SK-N-SH (cell line): ENCODE measurements around the gene MBD4. TPM values are rescaled to one million over a fixed set of nuclear protein-coding genes. Genes with fewer than 3 reads are reported as not detected.

ENCODE experiments used
- CTCF ChIA-PET: fragments of 300-600, 350-600 bp; formaldehyde crosslinking; extraction: SDS; loops from one replicate; lab custom pipeline; 2021; lab: Yijun Ruan, JAX
- POLR2A ChIA-PET: fragments of 350-600 bp; sonication (Branson Sonifier 250); formaldehyde crosslinking; extraction: SDS; loops from one replicate; lab custom pipeline; 2020; ENCODE audit warnings: antibody characterized with exemption, inconsistent platforms; lab: Yijun Ruan, JAX
- DNase-seq: peaks from one replicate; pipeline ENCODE4 v3.0.0; 2012
- H2AFZ ChIP-seq: fragments of 200-600 bp; sonication (generic); 2 replicates; pipeline ENCODE4 v1.8.1; 2016; ENCODE audit warnings: antibody characterized with exemption, mild to moderate bottlenecking, low read depth
- H3F3A ChIP-seq: fragments of 200-600 bp; sonication (generic); replicated peaks from 2 replicates; pipeline ENCODE3; 2016; ENCODE audit warnings: antibody characterized with exemption, mild to moderate bottlenecking; ENCODE audit not compliant: insufficient read depth
- H3K27ac ChIP-seq, 2 experiments: fragments of 200-500 bp in 1 of 2; fragments of 200-600 bp in 1 of 2; sonication (Bioruptor generic) in 1 of 2; sonication (generic), shearing (Covaris generic) in 1 of 2; 2 replicates each; pipeline versions ENCODE4 v1.5.1 to v1.6.1; 2014 to 2016; ENCODE audit warnings: low read depth in 2 of 2, inconsistent platforms in 1 of 2, low read length in 1 of 2, mild to moderate bottlenecking in 1 of 2, mixed read lengths in 1 of 2
- H3K27me3 ChIP-seq: fragments of 200-600 bp; sonication (generic), shearing (Covaris generic); 2 replicates; pipeline ENCODE4 v1.6.1; 2016; ENCODE audit warnings: mixed run types; ENCODE audit not compliant: insufficient read depth
- H3K36me3 ChIP-seq, 2 experiments: fragments of 200-500 bp in 1 of 2; fragments of 200-600 bp in 1 of 2; sonication (Bioruptor generic) in 1 of 2; sonication (generic) in 1 of 2; replicated peaks in 1 of 2; 2 replicates each; pipeline versions ENCODE3 to v1.5.1; 2014 to 2016; ENCODE audit warnings: low read length in 1 of 2, mild to moderate bottlenecking in 1 of 2; ENCODE audit not compliant: insufficient read depth in 2 of 2, control insufficient read depth in 1 of 2
- H3K4me1 ChIP-seq, 2 experiments: fragments of 200-500 bp in 1 of 2; fragments of 200-600 bp in 1 of 2; sonication (Bioruptor generic) in 1 of 2; sonication (generic), shearing (Covaris generic) in 1 of 2; 2 replicates each; pipeline versions ENCODE4 v1.5.1 to v1.6.1; 2014 to 2016; ENCODE audit warnings: low read depth in 1 of 2, low read length in 1 of 2, mixed run types in 1 of 2; ENCODE audit not compliant: insufficient read depth in 2 of 2, control insufficient read depth in 1 of 2
- H3K4me2 ChIP-seq: fragments of 200-600 bp; sonication (generic), shearing (Covaris generic); 2 replicates; pipeline ENCODE4 v1.6.1; 2017; ENCODE audit warnings: mixed run types
- H3K4me3 ChIP-seq, 2 experiments: fragments of 200-500 bp in 1 of 2; fragments of 200-600 bp in 1 of 2; sonication (Bioruptor generic) in 1 of 2; sonication (generic), shearing (Covaris generic) in 1 of 2; 2 replicates each; pipeline versions ENCODE4 v1.5.1 to v1.8.1; 2014 to 2016; ENCODE audit warnings: low read depth in 2 of 2, inconsistent platforms in 1 of 2, low read length in 1 of 2, mild to moderate bottlenecking in 1 of 2, mixed read lengths in 1 of 2, moderate library complexity in 1 of 2
- H3K79me2 ChIP-seq: fragments of 200-600 bp; sonication (generic); 2 replicates; pipeline ENCODE4 v1.8.1; 2017; ENCODE audit warnings: mild to moderate bottlenecking; ENCODE audit not compliant: insufficient read depth
- H3K9ac ChIP-seq: fragments of 200-600 bp; sonication (generic); 2 replicates; pipeline ENCODE4 v1.6.1; 2017; ENCODE audit warnings: mixed run types
- H3K9me2 ChIP-seq: fragments of 200-600 bp; sonication (generic); 2 replicates; pipeline ENCODE4 v1.6.1; 2017; ENCODE audit warnings: mixed run types
- H3K9me3 ChIP-seq: fragments of 200-600 bp; sonication (generic); 2 replicates; pipeline ENCODE4 v1.6.1; 2017; ENCODE audit warnings: mixed run types, mild to moderate bottlenecking, moderate library complexity
- H4K20me1 ChIP-seq: fragments of 200-600 bp; sonication (generic); 2 replicates; pipeline ENCODE4 v1.6.1; 2017; ENCODE audit warnings: mild to moderate bottlenecking, mixed run types; ENCODE audit not compliant: insufficient read depth
- ELF1 ChIP-seq: IDR thresholded peaks from 2 replicates; pipeline ENCODE4 v1.4.0; 2012
- EZH2phosphoT487 ChIP-seq: fragments of 200-600 bp; sonication (generic); IDR thresholded peaks from 2 replicates; pipeline ENCODE4 v1.6.1; 2017; ENCODE audit warnings: low read depth, mixed run types, mild to moderate bottlenecking, antibody characterized with exemption, moderate library complexity, borderline replicate concordance
- FOXM1 ChIP-seq: IDR thresholded peaks from 2 replicates; pipeline ENCODE4 v1.4.0; 2012; ENCODE audit warnings: low read depth, mild to moderate bottlenecking
- GATA2 ChIP-seq: sonication (generic); formaldehyde crosslinking; IDR thresholded peaks from 2 replicates; pipeline ENCODE4 v1.5.0; 2020; ENCODE audit warnings: mild to moderate bottlenecking, missing genetic modification reagents
- IRF3 ChIP-seq: fragments of 150-350 bp; IDR thresholded peaks from 2 replicates; pipeline ENCODE4 v1.6.1; 2016; ENCODE audit warnings: mild to moderate bottlenecking, low read depth, low read length
- MAX ChIP-seq: IDR thresholded peaks from 2 replicates; pipeline ENCODE4 v1.4.0; 2012; ENCODE audit warnings: low read depth
- MEF2A ChIP-seq: IDR thresholded peaks from 2 replicates; pipeline ENCODE4 v1.4.0; 2012; ENCODE audit warnings: low read depth, borderline replicate concordance
- NRF1 ChIP-seq: IDR thresholded peaks from 2 replicates; pipeline ENCODE4 v1.6.1; 2012; ENCODE audit warnings: low read depth, mild to moderate bottlenecking, low read length
- PBX3 ChIP-seq: IDR thresholded peaks from 2 replicates; pipeline ENCODE4; 2012
- POLR2AphosphoS5 ChIP-seq: IDR thresholded peaks from 2 replicates; pipeline ENCODE4 v1.6.1; 2012; ENCODE audit warnings: low read depth, low read length
- RFX5 ChIP-seq: IDR thresholded peaks from 2 replicates; pipeline ENCODE4 v1.6.1; 2012; ENCODE audit warnings: mild to moderate bottlenecking, improper control_type of control experiment, low read length
- SIN3A ChIP-seq: IDR thresholded peaks from 2 replicates; pipeline ENCODE4 v1.6.1; 2012; ENCODE audit warnings: low read depth, mild to moderate bottlenecking, low read length, moderate library complexity, borderline replicate concordance
- SMC3 ChIP-seq: IDR thresholded peaks from 2 replicates; pipeline ENCODE4 v1.6.1; 2012; ENCODE audit warnings: low read depth, low read length, improper control_type of control experiment
- TCF12 ChIP-seq: IDR thresholded peaks from 2 replicates; pipeline ENCODE4 v1.4.0; 2012
- USF2 ChIP-seq: fragments of 150-350 bp; IDR thresholded peaks from 2 replicates; pipeline ENCODE4 v1.6.1; 2017; ENCODE audit warnings: antibody characterized with exemption, low read length, low read depth, borderline replicate concordance
- YY1 ChIP-seq: IDR thresholded peaks from 2 replicates; pipeline ENCODE4 v1.4.0; 2012; ENCODE audit warnings: low read depth, mild to moderate bottlenecking
- ZBTB33 ChIP-seq: IDR thresholded peaks from 2 replicates; pipeline ENCODE4 v1.4.0; 2012; ENCODE audit warnings: low read depth, borderline replicate concordance
- WGBS: methylation state at CpG from one replicate; pipeline ENCODE4 v1.1.6; 2017; ENCODE audit warnings: low lambda C conversion rate; 5-methylcytosine and 5-hydroxymethylcytosine counted together
- polyA plus RNA-seq, 3 experiments: library from polyadenylated mRNA; depleted of rRNA; stranded (reverse); fragments of >200 nt; gene quantifications; 2 replicates each; pipeline ENCODE4 v1.2.3, GENCODE V29; 2012

MBD4 gene
- polyA plus RNA-seq, 1 of the 3 experiments (the other 2 are of a cell fraction), result 11.1 TPM

GRCh38 chr3:129467932-129468331 is 28.2 kb upstream of the MBD4 start:
- ChIA-PET CTCF (no interaction called here), POLR2A (no interaction called here)
- H3K36me3 ChIP-seq, result peaks cover 12 to 24% of the 10 kb centered on the region in 2 experiments
- no peaks in the 10 kb centered on the region for H3K4me1 ChIP-seq
- H3K9me3 ChIP-seq, result no peaks in the 10 kb centered on the region
- no peak for TF ChIP-seq RFX5
- no peak for TF ChIP-seq FOXM1
- no peak for TF ChIP-seq YY1
- no peak for TF ChIP-seq USF2
- TF ChIP-seq MEF2A, result no peak
- TF ChIP-seq TCF12, result no peak
- no peak for TF ChIP-seq IRF3
- TF ChIP-seq PBX3, result no peak
- TF ChIP-seq POLR2AphosphoS5, result no peak
- TF ChIP-seq ELF1, result no peak
- no peak for TF ChIP-seq GATA2 (CRISPR knock-in tag)
- TF ChIP-seq SMC3, result no peak
- no peak for TF ChIP-seq ZBTB33
- TF ChIP-seq SIN3A, result no peak
- TF ChIP-seq NRF1, result no peak
- TF ChIP-seq EZH2phosphoT487, result no peak
- no peak for TF ChIP-seq MAX
- no peak overlapping the region for H3K4me2 ChIP-seq
- H3F3A ChIP-seq, result no peaks in the 10 kb centered on the region
- no peak overlapping the region for H3K9ac ChIP-seq
- H3K79me2 ChIP-seq, result no peaks in the 10 kb centered on the region
- no peak overlapping the region for H3K4me3 ChIP-seq
- 67% methylated on average over 1 of the region's 1 CpG for WGBS
- no peaks in the 10 kb centered on the region for H3K27me3 ChIP-seq
- no peak for DNase-seq
- no peak overlapping the region for H2AFZ ChIP-seq
- no peaks in the 10 kb centered on the region for H4K20me1 ChIP-seq
- no peaks in the 10 kb centered on the region for H3K9me2 ChIP-seq
- no peak overlapping the region for H3K27ac ChIP-seq
